GM19238 (cell line): ENCODE results near the gene MOCS1.

Source experiments
- DNase-seq: peaks from one replicate; pipeline ENCODE4 v3.0.0; 2011; ENCODE audit warnings: low spot score; ENCODE audit not compliant: insufficient read length

MOCS1 gene

DNA sequence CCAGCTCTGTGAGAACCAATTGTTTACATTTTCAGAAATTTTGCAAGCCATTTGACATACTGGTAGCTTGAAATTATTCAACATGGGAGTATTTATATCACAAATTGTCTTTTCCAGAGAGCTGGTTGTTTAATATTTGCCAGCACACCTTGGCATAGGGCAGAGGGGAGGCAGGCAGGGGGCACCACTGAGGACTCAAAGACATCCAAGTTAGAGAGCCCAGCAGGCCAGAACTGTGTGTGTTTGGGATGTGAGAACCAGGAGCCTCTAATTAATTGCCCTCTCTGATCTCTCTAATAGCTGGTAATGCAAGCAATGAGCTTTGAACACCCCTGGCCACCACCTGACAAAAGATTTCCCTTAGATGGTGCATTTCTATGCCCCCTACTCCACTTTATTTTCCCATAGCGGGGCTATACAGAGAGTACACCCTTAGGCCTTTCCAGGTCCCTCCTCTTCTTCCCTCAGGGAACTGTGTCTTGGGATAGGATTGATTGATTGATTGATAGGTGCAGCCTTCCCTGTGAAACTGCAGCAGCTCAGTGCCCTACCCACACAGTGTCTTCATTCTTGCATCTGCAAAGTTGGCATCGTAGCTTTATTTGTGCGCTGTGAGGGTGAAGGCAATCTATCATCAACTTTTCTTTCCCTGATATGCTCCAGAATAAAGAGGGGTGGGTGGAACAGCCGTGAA lies 29.2 kb downstream of the MOCS1 start:
- no peak for DNase-seq

DNA sequence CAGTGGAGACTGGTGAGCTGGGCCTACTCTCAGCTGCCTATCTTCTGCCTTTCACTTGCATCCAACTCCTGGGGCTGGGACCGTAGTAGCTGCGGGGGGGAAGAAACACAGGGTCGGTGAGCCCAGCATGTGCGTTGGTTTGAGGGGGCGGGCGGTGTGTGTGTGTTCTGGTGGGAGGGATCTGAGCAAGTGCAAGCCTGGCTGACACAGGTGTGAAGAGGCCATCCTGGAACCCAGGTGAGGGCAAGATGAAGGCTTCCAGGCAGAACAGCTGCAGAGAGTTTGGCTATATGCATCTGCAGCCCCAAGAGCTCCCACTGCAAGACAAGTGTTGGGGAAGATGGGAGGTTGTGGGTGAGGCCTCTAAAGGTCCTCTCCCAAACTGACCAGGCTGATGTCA lies 30.6 kb downstream of the MOCS1 start:
- no peak for DNase-seq

DNA sequence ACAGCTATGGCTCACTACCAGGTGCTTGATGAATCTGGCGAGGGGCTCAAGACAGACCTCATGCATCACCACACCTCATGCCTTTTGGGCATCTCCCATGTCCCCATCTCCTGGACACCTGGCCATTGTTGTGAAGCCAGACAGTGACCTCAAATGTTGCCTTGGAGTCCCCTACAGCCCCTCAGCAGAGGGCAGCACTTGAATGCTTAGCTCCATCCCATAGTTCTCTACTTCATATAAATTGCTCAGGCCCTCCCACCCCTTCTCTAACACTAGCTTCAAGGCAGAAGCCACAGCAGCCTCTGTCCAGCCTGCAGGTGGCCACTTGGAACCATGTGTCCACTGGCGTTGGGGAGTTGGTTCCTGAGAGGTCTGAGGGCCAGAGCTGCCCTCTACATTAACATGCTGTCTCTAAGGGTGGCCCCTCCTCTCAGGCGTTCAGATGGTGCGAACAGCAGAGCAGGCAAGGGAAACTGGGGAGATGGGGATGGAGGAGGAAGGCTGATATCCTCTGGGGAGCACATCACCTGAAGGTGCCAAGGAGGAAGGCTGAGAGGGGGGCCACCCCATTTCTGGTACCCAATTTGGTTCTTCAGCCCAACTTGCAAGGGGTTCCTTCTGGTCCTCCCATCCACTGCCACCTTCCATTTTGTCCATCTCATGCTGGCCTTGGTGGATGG lies 31.3 kb downstream of the MOCS1 start:
- no peak for DNase-seq

DNA sequence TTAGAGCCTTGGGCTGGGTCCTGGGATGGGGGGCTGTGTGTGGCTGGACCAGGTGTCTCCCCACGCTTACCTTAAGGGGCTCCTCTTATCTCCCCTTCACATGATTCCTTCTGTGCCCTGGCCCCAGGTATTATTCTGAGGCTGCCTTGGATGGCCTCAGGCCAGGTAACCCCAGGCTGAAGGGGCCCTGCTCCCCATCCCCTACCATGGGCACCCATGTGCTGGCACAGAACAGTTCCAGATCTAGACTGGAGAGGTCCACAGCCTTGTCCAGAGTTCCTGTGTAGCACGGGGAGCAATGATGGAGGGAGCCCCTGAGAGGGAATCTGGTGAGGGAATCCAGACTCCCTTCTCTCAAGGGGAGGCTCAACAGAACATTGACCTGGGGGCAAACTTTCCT lies 32.1 kb downstream of the MOCS1 start:
- DNase-seq, result no peak

DNA sequence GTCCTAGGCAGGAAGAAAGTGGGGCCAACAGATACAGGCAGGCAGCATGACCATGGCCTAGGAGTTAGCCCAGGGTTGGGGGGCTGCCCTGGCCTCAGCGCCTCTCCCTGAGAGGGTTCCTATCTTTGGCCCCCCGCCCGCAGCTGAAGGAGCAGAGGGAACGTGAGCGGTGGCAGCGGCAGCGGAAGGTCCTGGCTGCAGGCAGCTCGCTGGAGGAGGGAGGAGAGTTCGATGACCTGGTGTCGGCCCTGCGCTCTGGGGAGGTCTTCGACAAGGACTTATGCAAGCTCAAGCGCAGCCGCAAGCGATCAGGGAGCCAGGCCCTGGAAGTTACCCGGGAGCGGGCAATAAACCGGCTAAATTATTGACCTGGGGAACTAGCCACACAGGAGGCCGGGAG lies 32.6 kb downstream of the MOCS1 start:
- DNase-seq, result no peak

DNA sequence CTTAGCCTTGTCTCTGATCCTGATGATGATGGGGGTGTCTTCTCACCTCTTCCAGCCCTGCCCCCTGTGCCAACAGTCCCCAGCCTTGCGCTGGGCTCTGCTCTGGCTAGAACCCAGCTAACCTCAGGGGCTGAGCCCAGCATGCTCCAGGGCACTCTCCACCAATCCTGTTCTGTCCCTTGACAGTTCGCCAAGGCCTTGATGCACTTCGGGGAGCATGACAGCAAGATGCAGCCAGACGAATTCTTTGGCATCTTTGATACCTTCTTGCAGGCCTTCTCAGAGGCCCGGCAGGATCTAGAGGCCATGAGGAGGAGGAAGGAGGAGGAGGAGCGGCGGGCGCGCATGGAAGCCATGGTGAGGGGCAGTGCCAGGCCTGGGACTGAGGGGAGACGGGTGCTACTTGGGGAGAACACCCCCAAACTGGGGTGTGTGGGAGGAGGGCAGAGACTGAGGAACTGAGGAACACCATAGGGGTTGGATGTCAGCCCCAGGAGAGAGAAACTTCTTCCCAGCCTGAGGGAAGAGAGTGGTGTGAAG lies 33.1 kb downstream of the MOCS1 start:
- no peak for DNase-seq

DNA sequence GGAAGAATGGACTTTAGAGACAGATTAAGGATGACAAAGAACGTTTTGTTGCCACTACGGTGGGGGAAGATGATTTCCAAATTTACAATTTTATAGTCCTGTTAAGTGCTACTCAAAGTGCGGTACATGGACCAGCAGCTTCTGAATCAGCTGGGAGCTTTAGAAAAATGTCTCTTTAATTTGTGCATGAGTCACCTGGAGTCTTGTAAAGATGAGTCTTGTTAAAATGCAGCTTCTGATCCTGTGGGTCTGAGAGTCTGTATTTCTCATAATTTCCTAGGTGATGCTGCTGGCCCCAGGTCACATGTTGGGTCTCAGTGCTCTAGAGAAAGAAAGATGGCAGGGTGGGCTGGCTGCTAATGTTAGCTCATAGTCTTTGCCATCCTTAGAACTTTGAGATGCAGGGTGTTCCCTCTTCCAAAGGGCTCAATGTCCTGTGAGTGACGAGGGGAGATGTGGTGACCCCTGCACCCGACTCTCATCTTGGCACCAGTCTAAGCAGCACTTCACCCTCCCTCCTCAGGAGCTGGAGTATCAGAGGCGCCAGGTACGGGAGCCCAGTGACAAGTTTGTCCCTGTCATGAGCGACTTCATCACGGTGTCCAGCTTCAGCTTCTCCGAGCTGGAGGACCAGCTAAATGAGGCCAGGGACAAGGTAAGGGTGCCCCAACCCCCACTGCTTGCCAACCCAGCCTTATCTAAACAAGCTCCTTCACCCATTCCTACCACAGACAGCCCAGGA lies 34.5 kb downstream of the MOCS1 start:
- DNase-seq, result no peak

DNA sequence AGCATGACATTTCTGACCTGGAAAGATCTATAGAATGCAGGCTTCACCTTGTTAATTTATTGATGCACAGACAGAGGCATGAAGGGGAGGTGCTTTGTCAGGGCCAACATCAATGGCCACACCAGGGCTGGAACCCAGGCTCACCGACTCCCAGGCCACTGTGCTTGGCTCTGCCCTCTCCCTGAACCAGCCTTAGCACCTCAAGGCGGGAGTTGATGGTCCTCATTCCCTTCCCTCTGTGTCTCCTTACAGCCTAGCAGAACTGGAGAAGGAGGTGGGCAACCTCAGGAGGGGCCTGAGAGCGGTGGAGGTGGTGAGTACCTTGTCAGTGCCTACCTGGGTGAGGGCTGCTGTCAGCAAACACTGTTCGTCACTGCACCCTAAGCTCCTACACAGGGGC lies 35.6 kb downstream of the MOCS1 start:
- no peak for DNase-seq

DNA sequence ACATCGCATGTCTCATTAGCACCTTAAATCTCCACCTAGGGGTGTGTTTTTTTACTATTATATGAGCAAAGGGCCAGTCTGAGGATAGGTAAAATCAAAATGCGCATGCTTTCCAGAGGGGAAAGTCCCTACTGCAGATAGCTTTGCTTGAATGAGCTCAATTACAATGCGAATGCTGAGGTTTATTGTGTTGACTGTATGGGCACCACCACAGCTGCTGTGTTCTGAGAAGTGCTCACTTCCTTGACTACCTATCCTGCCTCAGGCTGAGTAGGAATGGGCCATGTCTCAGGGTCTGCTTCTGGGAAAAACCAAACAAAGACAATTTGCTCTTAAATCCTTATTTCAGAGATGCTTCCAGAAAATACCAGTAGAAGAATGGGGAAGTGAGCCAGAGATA lies 36.6 kb downstream of the MOCS1 start:
- no peak for DNase-seq

DNA sequence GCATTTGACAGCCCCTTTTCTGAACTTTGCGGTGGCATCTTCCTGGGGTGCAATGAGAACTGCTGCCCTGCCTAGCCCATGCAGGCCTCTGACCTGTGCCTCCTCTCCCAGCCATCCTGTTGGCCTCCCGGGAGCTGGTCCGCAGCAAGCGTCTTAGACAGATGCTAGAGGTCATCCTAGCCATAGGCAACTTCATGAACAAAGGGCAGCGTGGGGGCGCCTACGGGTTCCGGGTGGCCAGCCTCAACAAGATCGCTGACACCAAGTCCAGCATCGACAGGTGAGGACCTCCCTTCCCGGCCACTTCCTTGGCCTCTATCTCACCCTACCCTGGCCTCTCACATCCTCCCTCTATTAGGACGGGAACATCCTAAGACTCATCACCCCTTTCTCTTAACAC lies 37.6 kb downstream of the MOCS1 start:
- no peak for DNase-seq

DNA sequence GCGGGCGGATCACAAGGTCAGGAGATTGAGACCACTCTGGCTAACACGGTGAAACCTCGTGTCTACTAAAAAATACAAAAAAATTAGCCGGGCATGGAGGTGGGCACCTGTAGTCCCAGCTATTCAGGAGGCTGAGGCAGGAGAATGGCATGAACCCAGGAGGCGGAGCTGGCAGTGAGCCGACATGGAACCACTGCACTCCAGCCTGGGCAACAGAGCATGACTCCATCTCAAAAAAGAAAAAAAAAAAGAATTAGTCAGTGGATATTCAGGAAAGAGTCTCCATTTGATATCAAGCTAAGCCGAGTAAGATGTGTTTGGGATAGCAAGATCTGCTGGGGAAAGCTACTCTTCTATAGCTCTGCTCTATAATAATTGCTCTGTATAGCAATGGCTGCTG lies 41.0 kb downstream of the MOCS1 start:
- DNase-seq, result no peak

DNA sequence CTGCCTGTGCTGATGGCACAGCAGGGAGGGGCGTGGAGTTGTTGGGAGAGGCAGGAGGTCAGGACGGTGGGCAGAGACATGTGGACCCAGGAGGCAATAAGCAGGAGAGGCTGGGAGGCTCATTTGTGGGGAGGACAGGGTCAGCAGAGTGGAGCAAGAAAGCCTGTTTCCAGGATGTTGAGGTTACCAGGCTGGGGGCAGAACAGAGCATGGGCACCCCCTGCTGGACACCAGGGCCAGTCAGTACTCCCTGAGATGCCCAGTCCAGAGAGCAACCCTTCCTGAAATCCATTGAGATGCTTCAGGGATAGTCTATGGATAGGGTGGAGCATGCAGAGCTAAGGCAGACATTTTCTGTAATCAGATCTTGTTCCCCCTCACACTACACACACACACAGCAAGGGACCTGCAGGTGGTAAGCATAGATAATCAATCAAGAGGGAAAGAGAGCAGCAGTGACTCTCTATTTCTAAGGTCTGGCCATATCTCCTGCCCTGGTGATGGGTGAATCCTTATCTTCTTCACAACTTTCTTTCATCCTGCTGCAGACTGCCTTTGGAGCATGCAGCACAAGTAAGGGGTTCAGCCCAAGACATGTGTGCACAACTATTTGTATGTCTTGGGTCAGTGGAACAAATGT lies 41.7 kb downstream of the MOCS1 start:
- DNase-seq, result peak; percentile 66

DNA sequence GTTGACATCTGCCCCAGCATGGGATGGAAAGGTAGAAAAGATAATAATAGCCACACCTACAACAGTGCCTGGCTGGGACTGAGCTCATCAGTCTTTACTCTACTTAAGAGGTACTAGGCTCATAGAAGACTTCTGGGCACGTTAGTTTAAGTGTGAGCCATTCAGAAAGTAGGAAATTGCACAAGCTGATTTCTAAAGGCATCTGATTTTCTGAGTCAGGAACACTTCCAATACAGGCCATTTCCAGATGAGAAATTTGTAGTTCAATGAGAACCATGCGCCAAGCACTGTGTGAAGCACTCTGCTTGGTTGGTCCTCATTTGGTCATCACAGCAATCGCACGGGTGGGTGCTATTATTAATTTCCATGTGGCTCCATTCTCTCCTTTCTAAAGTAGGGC lies 42.3 kb downstream of the MOCS1 start:
- no peak for DNase-seq

DNA sequence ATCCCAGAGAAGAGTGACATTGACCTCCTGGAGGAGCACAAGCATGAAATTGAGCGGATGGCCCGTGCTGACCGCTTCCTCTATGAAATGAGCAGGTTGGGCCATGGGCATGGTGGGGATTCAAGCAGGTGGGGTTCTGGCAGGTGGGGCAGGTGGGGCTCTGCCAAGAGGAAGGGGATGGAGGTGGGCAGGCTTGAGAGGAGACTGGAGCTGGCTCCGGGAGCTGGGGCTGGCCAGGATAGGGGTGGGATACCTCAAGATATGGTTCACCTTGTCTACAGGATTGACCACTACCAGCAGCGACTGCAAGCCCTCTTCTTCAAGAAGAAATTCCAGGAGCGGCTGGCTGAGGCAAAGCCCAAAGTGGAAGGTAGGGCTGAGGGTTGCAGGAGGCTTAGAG lies 42.9 kb downstream of the MOCS1 start:
- no peak for DNase-seq

DNA sequence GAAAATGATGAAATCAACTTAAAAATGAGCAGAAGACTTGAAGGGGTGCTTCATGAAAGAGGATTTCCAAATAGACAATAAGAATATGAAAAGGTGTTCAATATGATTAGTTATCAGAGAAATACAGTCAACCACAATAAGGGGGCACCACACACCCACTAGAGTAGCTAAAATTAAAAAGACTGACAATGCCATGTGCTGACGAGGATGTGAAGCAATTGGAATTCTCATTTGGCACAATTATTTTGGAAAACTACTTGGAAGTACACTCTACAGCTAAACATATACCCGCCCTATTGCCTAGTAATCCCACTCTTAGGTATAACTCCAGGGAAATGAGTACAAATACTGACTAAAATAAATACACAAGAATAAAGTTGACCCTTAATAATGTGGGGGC lies 45.0 kb downstream of the MOCS1 start:
- DNase-seq, result no peak

DNA sequence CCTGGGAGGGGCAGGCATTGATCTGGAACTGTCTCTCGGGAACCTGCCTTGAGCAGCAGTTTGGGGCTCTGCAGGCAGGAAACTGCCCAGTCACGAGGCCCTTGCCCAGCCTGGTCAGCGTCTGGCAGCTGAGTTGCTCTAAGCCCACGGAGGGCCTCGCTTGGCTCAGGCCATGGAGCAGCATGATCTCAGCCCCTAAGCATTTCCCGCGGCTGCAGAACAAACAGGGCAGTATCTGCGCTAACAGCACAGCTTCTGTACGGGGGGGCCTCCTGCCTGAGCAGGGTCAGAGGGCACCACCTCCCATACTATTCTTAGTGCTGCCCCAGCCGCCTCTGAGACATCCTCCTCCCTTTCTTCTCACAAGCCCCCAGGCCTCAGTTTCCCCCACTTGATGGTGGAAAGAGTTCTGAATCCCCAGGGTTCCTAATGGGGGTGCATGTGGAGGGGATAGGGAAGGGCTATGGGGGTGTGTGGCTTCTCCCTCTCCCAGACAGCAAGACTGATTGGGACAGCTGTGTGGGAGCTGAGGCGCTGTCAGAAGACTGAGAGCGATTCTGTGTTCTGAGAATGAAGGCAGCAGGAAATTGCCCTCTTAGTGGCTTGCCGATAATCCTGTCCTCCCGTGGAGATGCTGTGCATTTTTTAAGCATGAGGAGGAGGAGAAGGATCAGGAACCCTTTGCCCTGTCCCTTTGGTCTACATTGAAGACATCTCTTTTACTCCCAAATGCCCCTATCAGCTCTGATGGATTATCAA lies 46.4 kb downstream of the MOCS1 start:
- DNase-seq, result no peak

DNA sequence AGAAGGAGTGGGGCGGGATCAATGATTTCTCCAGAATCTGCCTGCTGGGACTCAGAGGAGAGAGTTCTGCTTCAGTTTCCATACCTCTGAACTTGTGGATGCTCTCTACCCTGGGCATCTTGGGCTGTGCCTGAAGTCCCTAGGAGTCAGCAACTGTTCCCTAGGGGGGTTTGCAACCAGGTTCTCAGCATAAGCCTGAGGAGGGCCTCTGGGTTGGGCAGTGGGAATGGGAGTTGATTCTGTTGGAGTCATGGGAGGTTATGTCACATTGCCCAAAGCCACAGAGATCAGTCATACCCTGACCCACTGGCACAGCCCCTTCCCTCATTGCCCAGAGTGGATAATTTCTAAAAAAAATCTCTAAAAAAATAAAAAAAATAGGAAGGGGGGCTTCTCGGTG lies 47.4 kb downstream of the MOCS1 start:
- no peak for DNase-seq

DNA sequence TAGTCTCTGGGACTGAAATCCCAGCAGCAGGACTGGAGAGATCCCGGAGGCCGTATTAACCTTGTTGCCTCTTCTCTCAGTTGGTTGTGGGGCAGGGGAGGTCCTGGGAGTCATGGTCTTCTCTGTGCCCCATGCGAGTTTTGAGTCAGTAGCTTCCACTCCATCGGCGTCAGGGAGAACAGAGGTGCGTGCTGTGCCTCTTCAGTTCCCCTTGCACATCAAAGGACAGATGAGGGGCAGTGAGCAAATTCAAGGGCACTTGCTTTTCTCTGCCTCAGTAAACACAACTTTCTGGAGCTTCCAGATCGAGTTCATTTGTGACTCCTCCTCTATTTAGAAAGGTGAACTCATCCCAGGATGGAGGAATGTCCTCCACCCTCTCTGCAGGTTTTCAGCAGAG lies 48.6 kb downstream of the MOCS1 start:
- no peak for DNase-seq

DNA sequence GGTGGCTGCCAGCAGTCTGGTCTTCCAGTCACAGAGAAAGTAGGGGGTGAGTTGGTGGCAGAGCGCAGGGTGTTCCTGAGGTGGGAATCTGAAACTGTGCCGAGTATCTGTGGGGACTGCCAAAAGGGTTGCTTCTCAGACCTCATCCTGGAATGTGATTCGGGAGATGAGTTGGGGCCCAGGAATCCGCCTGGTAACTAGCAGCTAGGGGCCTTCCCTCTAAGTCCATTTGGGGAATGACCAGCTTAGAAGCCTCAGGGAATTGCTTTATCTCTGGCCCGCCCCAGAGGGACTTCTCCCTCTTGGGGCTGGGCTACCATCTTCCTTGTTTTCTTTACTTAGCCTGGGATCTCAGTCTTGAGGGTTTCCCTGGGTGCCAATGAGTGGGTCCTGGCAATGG lies 49.6 kb downstream of the MOCS1 start:
- DNase-seq, result no peak

DNA sequence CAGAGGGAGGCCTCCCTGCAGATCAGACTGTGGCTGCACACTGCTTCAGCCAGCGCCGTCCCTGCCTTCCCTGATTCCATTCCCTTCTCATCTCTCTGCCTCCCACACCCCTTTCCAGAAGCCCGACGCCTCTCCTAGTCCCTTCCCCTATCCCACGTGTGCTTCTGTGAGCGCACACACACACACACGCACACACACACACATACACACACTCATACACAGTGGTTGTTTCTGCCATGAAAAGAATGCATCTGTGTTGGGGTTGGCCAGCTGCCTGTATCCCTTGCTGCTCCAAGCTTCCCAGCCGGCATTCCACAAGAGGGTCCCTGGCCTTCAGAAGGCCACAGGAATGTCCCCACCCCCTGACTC lies 51.7 kb downstream of the MOCS1 start:
- DNase-seq, result no peak

DNA sequence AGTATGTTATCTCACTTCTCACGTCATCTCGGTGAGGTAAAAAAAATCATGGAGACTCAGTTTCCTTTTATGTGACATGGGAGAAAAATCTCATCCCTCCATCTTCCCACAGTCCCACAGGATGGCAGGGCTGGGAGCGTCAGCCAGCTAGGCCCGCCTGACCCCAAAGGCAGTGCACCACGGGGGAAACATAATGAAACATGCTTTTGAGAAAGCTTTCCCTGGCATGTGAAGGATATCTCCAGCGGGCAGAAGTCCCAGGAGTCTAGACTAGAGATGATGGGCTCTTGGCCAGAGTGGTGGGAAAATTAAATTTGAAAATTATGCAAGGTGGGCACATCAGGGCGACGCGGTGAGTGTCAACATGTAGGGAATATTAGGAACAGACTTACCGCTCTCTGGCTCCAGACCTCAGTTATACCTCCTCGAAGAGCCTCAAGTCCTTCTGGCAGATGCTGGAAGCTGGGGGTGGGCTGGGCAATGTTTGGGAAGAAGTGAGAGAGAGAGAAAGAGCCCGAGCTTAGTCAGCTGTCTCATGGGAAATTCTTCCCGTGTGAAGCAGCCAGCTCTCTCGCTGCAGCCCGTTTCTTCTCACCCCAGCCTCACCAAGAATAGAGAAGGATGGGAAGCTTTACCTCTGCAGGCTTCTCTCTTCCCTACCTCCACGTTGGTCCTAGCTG lies 52.3 kb downstream of the MOCS1 start:
- no peak for DNase-seq
